ENCODE data around the gene CDH24.

The CDH24 gene

DNA sequence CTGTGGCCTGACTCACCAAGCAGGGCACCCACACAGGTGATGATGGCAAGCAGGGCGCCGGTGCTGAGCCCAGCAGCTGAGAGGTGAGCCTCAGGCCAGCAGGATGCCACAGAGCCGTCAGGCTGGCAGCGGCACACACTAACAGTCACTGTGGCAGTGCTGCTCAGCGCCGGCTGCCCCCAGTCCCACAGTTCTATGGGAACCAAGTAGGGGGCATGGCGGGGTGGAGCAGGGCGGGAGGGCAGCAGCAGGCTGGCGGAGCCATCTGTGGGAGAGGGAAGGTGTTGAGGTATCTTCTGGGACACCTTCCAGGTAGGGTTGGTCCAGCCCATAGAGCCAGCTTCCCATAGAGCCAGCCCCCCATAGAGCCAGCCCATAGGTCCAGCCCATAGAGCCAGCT lies 8.3 kb downstream of the CDH24 start:
- Mint-ChIP-seq H3K4me1 (peaks cover 2% of the 10 kb centered on the region), H3K36me3 (no peaks in the 10 kb centered on the region), H3K27me3 (peaks cover 8% of the 10 kb centered on the region), H3K27ac (no peak overlapping the region), H3K4me3 (no peak overlapping the region), H3K9me3 (no peaks in the 10 kb centered on the region)
- ATAC-seq (ENCODE audit: low read depth) (no peak), DNase-seq (ENCODE audit: low spot score in 2 of 2) (no peak)

DNA sequence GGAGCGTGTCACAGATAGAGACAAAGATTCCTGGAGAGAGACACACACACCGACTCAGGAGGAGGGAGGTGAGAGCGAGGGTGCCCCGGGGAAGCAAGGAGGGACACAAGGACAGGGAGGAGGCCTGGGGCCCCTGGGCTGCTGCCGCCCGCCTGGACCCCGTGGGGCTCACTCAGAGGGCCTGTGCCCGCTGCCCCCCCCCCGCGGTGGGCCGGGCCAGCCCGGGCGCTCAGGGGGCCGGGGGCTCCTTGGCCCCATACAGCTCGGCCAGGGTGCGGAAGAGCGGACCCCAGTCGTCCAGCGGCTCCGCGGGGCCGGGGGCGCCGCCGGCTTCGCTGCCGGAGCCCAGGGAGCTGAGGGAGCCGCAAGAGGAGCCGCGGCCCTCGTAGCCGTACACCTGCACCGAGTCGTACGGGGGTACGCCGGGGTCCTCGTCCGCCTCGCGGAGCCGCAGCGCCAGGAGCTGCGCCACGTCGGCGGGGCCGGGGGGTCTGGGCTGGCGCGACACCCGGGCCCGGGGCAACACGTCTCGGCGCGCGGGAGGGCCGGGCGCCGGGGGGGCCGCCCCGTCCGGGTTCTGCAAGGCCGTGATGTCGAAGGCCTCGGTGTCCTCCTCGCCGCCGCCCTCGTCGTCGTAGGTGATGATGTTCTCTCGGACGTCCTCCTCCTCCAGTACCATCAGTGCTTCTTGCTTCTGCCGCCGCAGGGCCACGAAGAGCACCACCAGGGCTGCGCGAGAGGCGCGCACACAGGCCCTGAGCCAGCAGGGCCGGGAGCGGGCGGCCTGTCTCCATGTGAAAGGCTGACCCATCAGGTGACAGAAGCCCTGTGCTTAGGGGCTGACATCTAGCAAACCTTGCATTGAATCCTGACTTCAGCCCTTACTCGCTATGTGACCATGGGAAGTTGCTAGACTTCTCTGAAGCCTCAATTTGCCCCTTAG lies 9.3 kb downstream of the CDH24 start:
- Mint-ChIP-seq H3K27me3 (peaks cover 8% of the 10 kb centered on the region), H3K27ac (no peak overlapping the region), H3K36me3 (no peaks in the 10 kb centered on the region), H3K9me3 (no peaks in the 10 kb centered on the region), H3K4me1 (peaks cover 2% of the 10 kb centered on the region), H3K4me3 (no peak overlapping the region)
- ATAC-seq (ENCODE audit: low read depth) (no peak), DNase-seq (ENCODE audit: low spot score in 2 of 2) (no peak)

DNA sequence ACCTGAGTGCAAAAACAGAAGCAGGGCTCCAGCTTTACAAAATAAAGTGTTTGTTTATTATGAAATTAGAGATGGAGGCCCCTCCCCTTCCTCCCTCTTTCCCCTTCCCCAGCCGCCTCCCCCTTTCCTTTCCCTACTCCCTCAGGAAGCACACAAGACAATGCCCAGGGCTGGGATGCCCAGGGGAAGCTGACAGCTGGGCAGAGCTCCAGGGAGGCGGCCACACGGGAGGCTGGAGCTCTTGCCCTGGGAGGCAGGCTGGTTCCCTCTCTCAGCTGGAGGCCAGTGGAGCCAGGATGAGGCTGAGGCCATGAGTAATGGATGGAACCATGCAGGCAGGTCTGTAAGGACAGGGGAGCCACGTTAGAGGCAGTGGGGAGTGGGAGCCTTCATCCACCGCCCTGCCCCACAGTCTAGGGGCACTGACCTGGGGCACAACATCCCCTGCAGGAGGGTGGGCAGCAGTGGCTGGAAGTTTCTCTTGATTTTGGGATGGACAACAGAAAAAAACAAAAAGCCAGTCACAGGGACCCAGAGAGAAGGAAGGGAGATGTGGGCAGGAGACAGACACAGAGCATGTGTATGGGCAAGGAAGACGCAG lies 10.2 kb downstream of the CDH24 start:
- H3K36me3 Mint-ChIP-seq: no peaks in the 10 kb centered on the region
- H3K4me3 Mint-ChIP-seq: no peak overlapping the region
- DNase-seq (ENCODE audit: low spot score in 2 of 2) (no peak), ATAC-seq (ENCODE audit: low read depth) (no peak)
- no peaks in the 10 kb centered on the region for H3K9me3 Mint-ChIP-seq
- H3K4me1 Mint-ChIP-seq: peaks cover 2% of the 10 kb centered on the region
- peaks cover 8% of the 10 kb centered on the region for H3K27me3 Mint-ChIP-seq
- H3K27ac Mint-ChIP-seq: no peak overlapping the region

DNA sequence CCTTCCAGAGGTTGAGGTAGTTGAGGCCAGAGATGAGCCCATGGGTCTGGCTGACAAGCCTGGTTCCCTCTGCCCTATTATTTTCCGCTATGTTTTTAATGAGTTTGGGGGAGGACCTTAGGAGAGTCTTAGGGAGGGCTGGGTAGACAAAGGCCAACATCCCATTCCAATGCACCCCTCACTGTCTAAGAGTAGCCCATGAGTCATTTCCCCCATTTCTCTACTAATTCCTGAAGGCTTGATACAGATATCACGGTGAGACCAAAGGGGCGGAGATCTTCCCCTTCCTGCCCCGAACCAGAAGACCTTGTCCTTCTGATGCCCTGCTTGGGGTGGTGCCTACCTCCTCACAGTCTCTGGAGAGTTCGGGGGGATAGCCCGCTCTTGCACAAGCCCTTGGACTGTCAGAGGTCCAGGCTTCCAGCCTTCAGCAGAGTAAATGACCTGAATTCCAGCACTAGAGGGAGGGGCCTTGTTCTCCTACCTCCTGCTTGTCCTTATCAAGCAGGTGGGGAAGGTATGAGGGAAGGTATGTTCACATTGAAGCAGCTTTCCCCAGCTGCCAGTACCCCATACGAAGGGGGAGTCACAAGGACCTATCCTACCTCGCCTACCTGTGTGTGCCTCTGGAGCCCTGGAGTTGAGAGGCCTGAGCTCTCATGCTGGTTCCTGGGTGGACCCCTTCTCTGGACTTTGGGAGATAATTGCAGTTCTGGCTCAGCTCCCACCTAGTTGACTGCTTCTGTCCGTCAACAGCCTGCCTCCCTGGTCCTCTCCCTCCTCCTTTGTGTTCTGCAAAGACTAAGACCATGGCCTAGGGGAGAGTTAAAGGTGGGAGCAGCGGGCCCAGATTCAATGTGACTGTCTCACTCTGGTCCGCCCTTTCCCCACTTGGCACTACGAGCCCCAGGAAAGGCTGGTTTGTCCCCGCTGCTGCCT lies 11.6 kb downstream of the CDH24 start:
- peaks cover 8% of the 10 kb centered on the region for H3K27me3 Mint-ChIP-seq
- H3K9me3 Mint-ChIP-seq: no peaks in the 10 kb centered on the region
- H3K36me3 Mint-ChIP-seq: no peaks in the 10 kb centered on the region
- ATAC-seq (ENCODE audit: low read depth) (no peak), DNase-seq (ENCODE audit: low spot score in 2 of 2) (no peak)
- no peak overlapping the region for H3K4me3 Mint-ChIP-seq
- H3K27ac Mint-ChIP-seq: no peak overlapping the region
- peaks cover 2% of the 10 kb centered on the region for H3K4me1 Mint-ChIP-seq

DNA sequence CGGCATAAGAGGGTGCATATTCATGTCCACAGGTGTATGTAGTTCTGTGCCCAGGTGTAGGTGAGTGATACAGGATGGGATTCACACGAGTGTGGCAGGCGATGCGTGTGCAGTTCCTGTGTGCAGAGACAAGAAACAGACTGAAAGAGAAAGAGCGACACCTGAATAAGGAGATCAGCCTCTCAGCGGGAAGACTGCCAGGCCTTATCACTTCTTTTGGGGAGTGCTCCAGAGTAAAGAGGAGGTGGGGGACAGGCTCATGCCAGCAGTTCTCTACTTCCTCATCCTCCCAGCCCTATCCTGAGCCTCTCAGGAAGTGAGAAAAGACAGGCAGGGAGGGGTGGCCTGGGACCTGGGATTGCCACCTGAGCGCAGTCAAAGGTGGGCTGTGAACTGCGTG lies 12.5 kb downstream of the CDH24 start:
- Mint-ChIP-seq H3K36me3 (no peaks in the 10 kb centered on the region), H3K27me3 (peaks cover 8% of the 10 kb centered on the region), H3K9me3 (no peaks in the 10 kb centered on the region), H3K4me3 (no peak overlapping the region), H3K4me1 (peaks cover 2% of the 10 kb centered on the region), H3K27ac (no peak overlapping the region)
- no peak for ATAC-seq (ENCODE audit: low read depth)
- no peak for DNase-seq (ENCODE audit: low spot score in 2 of 2)

DNA sequence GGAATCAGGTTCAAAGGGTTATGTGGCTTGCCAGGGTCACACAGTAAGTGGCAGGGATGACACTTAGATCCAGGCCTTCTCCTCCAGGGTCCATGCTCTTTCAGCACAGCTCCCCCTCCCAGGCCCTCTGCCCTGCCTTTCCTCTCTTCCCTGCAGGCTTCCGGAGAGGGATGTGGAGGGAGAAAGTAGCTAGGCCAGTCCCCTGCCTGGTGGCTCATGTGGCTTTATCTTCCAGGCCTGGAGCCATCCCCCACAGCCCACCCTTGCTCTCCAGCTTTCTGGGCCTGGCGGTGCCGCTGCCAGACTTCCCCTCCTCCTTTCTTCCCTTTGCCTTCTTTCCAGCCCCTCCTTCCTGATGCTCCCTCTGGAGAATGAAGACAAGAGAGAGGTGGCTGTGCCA lies 13.6 kb downstream of the CDH24 start:
- Mint-ChIP-seq H3K27me3 (peaks cover 8% of the 10 kb centered on the region), H3K4me3 (no peak overlapping the region), H3K4me1 (peaks cover 2% of the 10 kb centered on the region), H3K36me3 (no peaks in the 10 kb centered on the region), H3K9me3 (no peaks in the 10 kb centered on the region), H3K27ac (no peak overlapping the region)
- ATAC-seq (ENCODE audit: low read depth) (no peak), DNase-seq (ENCODE audit: low spot score in 2 of 2) (no peak)

DNA sequence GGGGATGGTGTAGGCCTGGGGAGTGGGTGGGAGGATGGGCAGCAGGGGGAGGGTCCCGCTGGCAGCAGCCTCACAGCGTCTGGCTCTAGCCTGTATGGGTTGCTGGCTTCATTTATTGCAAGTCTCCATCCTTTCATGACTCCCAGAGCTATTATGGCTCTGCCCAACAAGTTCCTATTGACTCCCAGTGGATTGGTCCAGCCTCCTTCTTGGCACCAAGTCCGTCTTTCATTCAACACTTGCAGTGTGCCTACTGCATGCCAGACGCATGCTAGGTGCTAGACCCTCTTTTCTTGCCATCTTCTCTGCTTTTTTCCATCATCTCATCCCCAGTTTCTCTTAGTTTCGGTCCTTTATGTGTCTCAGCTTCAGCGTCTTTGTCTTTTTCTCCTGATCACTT lies 14.2 kb downstream of the CDH24 start:
- H3K9me3 Mint-ChIP-seq: no peaks in the 10 kb centered on the region
- H3K27ac Mint-ChIP-seq: no peak overlapping the region
- ATAC-seq (ENCODE audit: low read depth) (no peak), DNase-seq (ENCODE audit: low spot score in 2 of 2) (no peak)
- H3K4me3 Mint-ChIP-seq: no peak overlapping the region
- H3K4me1 Mint-ChIP-seq: peaks cover 2% of the 10 kb centered on the region
- peaks cover 8% of the 10 kb centered on the region for H3K27me3 Mint-ChIP-seq
- H3K36me3 Mint-ChIP-seq: no peaks in the 10 kb centered on the region

DNA sequence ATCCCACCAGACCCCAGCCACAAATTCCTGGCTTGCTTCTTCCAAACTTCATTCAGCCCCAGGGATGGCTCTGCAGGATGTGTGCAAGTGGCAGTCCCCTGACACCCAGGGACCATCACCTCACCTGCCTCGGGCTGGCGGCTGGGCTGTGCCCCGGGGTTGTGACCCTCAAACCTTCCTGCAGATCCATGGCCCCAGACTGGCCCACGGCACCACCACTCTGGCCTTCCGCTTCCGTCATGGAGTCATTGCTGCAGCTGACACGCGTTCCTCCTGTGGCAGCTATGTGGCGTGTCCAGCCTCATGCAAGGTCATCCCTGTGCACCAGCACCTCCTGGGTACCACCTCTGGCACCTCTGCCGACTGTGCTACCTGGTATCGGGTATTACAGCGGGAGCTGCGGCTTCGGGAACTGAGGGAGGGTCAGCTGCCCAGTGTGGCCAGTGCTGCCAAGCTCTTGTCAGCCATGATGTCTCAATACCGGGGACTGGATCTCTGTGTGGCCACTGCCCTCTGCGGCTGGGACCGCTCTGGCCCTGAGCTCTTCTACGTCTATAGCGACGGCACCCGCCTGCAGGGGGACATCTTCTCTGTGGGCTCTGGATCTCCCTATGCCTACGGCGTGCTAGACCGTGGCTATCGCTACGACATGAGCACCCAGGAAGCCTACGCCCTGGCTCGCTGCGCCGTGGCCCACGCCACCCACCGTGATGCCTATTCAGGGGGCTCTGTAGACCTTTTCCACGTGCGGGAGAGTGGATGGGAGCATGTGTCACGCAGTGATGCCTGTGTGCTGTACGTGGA lies 15.0 kb downstream of the CDH24 start, which contains the start of gene PSMB11:
PSMB11 (plus strand) TSS at position 51 of the 804 bp plus-strand sequence; CDS start at position 65, 14 bp downstream.
- Mint-ChIP-seq H3K4me1 (peaks cover 2% of the 10 kb centered on the region), H3K4me3 (no peak within 1 kb of the TSS), H3K36me3 (no peaks in the 10 kb centered on the region), H3K27me3 (peaks cover 5% of the 10 kb centered on the region), H3K9me3 (no peaks in the 10 kb centered on the region), H3K27ac (no peak within 1 kb of the TSS)
- no peak for DNase-seq (ENCODE audit: low spot score in 2 of 2)
- no peak for ATAC-seq (ENCODE audit: low read depth)

DNA sequence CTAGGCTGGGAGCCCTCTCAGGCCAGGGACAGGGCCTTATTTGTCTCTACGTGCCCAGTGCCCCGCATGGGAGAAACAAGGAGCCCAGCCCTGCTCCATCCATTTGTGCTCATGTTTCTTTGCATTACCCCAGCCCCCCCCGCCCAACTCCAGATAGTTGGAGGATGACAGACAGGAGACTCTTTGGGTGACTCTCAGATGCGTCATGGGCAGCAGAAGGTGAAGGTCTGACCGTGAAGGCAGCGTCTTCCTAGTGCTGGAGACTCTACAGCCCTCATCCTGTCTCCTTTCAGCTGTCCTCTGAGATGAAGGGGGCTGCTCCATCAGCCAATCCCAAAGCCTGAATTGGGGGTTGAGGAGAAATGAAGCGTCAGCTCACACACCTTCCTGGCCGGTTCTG lies 15.6 kb downstream of the CDH24 start:
- Mint-ChIP-seq H3K36me3 (no peaks in the 10 kb centered on the region), H3K4me3 (no peak overlapping the region), H3K9me3 (no peaks in the 10 kb centered on the region), H3K27me3 (peaks cover 2% of the 10 kb centered on the region), H3K4me1 (peaks cover 2% of the 10 kb centered on the region), H3K27ac (no peak overlapping the region)
- ATAC-seq (ENCODE audit: low read depth) (no peak), DNase-seq (ENCODE audit: low spot score in 2 of 2) (no peak)

DNA sequence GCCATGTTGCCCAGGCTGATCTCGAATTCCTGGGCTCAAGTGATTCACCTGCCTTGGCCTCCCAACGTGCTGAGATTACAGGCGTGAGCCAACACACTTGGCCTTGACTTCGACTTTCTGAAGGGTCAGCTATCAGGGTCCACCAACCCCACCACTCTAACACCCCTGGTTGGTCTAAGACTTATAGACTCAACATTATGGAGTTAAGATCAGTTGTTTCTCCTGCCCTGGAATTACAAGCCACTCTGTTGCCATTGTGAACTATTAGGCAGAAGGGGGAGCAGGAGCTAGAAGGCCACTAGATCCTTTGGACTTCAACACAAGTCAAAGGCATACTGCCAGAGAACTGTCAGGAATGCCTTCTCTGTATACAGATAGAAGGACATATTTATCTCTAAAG lies 17.2 kb downstream of the CDH24 start:
- Mint-ChIP-seq H3K36me3 (no peaks in the 10 kb centered on the region), H3K27ac (no peak overlapping the region), H3K27me3 (no peaks in the 10 kb centered on the region), H3K9me3 (no peaks in the 10 kb centered on the region), H3K4me1 (no peaks in the 10 kb centered on the region), H3K4me3 (no peak overlapping the region)
- no peak for ATAC-seq (ENCODE audit: low read depth)
- DNase-seq (ENCODE audit: low spot score in 2 of 2): no peak

DNA sequence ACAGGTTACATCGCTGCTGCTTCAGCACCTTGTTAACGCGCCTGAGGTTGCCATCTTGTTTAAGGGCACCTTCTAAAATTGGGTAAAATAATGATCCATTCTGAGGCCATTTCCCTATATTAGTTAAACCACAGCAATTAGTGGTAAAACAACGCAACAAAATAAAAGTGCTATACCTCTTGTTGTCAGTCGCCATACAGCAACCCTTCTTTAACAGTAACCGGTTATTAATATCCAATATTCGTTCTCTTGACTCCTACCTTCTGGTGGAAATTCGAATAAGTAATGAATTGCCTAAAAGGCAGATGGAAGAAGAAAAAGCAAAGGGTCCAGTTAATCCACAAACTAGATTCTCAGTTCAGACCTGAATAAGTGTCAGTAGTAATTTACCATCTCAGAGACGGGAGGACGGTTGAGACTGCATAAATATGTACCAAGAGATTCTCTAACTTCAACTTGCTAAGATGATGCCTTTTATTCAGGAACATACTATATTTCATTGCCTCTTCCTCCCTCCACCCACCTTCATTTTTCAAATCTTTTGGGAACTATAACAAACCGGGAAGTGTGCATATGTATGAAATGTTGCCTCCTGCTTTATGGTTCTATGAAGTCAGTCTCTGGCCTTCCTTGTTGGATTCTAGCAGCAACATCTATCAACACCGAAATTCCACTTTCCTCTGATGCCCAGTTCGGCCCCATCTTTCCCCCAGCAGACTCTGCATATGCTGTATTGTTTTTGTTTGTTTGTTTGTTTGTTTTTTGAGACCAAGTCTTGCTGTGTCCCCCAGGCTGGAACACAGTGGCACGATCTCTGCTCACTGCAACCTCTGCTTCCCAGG lies 21.8 kb downstream of the CDH24 start:
- DNase-seq (ENCODE audit: low spot score in 2 of 2) (no peak), ATAC-seq (ENCODE audit: low read depth) (no peak)
- Mint-ChIP-seq H3K27ac (peak overlapping the region; percentile 97), H3K4me3 (peak overlapping the region; percentile 97), H3K36me3 (peaks cover 10% of the 10 kb centered on the region), H3K9me3 (no peaks in the 10 kb centered on the region), H3K27me3 (no peaks in the 10 kb centered on the region), H3K4me1 (peaks cover 12% of the 10 kb centered on the region)

DNA sequence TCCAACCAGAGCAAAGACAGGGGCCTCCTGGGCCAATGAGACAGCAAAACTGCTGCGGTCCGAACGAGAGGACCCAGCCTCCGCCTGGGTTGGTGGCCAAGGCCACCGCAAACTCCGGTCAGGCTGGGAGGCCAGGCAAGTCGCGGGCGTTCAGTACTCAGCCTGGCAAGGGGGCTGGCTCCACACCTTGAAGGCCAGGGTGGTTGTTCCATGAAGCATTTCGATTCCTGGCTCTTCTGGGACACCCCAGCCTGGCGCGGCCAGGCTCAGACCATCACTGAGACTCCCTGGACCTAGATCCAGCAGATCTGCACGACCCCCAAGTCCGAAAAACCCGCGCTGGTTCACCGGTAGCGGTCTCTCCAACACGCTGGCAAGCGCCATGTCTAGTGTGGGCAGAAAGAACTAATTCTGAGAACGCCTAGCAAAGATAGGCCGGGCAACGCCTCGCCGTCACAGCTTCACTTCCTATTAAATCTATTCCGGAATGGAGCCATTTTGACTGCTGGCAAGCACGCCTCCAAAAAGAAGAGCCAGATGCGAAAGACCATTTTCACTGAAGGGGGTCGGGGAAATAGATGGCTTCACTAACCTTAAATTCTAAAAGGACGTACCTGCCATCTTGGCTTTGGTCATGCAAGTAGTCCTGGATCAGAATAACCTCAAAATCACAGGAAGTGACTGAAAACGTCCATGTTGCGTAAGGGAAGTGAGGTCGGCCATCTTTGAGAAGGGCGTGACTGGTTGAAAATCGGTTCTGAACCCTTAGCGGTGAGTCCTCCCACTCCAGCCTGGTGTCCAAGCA lies 22.6 kb downstream of the CDH24 start, which contains the start of gene PSMB5:
PSMB5 (minus strand) TSS at position 403 of the 805 bp plus-strand sequence; CDS start at position 384, 19 bp downstream.
- peak within 1 kb of the TSS; percentile 97 for H3K27ac Mint-ChIP-seq
- peaks cover 12% of the 10 kb centered on the region for H3K4me1 Mint-ChIP-seq
- H3K36me3 Mint-ChIP-seq: peaks cover 10% of the 10 kb centered on the region
- no peaks in the 10 kb centered on the region for H3K9me3 Mint-ChIP-seq
- H3K4me3 Mint-ChIP-seq: peak within 1 kb of the TSS; percentile 97
- no peaks in the 10 kb centered on the region for H3K27me3 Mint-ChIP-seq
- peak; percentile 92 for ATAC-seq (ENCODE audit: low read depth)
- peak; percentile 74 to 87 for DNase-seq (ENCODE audit: low spot score in 2 of 2)
